ENCODE data around the gene NOC4L.

DNA sequence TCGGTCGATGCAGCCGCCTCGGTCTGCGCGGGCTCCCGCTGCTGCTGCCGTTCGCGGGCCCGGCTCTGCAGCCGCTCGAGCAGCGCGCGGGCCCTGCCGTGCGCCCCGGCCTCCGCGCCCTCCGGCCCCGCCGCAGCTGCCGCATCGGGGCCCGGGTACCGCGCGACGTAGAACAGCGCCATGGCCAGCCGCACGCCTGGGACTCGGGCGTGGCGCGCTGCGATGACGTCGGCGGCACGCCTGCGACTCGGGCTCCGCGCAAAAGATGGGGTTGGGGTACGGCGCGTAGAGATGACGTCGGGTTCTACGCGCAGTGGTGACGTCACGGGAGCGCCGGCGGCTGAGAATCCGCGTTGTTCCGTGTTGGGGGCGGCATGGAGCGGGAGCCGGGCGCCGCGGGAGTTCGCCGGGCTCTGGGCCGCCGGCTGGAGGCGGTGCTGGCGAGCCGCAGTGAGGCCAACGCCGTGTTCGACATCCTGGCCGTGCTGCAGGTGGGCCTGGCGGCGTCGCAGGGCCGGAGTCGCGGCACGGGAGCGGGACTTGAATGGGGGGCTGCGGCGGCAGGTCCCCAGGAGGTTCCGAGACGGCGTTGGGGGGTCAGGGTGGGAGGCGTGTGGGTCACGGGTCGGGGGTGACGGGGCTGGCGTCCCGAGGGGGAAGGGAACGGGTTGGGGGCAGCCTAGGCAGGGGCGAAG, at the start of gene NOC4L, which contains the start of gene DDX51:
- TF ChIP-seq, protein P1, sequence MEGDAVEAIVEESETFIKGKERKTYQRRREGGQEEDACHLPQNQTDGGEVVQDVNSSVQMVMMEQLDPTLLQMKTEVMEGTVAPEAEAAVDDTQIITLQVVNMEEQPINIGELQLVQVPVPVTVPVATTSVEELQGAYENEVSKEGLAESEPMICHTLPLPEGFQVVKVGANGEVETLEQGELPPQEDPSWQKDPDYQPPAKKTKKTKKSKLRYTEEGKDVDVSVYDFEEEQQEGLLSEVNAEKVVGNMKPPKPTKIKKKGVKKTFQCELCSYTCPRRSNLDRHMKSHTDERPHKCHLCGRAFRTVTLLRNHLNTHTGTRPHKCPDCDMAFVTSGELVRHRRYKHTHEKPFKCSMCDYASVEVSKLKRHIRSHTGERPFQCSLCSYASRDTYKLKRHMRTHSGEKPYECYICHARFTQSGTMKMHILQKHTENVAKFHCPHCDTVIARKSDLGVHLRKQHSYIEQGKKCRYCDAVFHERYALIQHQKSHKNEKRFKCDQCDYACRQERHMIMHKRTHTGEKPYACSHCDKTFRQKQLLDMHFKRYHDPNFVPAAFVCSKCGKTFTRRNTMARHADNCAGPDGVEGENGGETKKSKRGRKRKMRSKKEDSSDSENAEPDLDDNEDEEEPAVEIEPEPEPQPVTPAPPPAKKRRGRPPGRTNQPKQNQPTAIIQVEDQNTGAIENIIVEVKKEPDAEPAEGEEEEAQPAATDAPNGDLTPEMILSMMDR (IDR thresholded peaks at IDR 0.05; ENCODE audit: low read length) = no peak
- no peak for TF ChIP-seq EZH2 (IDR thresholded peaks at IDR 0.05; ENCODE audit: borderline replicate concordance, low read length)
